ENCODE data around the gene ACOT11. TPM values are rescaled to one million over a fixed set of nuclear protein-coding genes. Genes with fewer than 3 reads are reported as not detected.

ACOT11 gene
- total RNA-seq, 2 experiments from 2014 or later = 1.0 to 1.3 TPM

DNA sequence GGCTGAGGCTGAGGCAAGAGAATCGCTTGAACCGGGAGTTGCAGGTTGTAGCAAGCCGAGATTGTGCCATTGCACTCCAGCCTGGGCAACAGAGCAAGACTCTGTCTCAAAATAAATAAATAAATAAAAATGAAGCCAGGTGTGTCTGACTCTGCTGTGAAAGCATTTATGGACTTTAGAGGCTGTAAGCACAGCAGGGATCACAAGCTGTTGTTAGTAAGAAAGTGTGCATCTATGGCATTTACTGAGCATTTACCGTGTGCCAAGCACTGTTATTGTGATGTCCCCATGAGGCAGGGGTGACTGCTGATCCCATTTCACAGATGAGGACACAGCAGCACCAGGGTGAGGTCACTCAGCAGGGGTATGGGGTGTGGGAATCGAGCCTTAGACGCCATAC, 55.2 kb downstream of the ACOT11 start:
- Mint-ChIP-seq H3K36me3 (no peaks in the 10 kb centered on the region), H3K9me3 (no peaks in the 10 kb centered on the region), H3K27ac (no peak overlapping the region), H3K4me1 (peaks cover 10% of the 10 kb centered on the region), H3K27me3 (no peaks in the 10 kb centered on the region), H3K4me3 (no peak overlapping the region)
- DNase-seq = no peak

- Mint-ChIP-seq H3K4me1 (peaks cover 10% of the 10 kb centered on the region), H3K4me3 (no peak overlapping the region), H3K36me3 (no peaks in the 10 kb centered on the region), H3K9me3 (no peaks in the 10 kb centered on the region), H3K27me3 (no peaks in the 10 kb centered on the region), H3K27ac (peak overlapping the region; percentile 32)
- no peak for DNase-seq
Observed at GRCh38 chr1:54604051-54604450, 56.0 kb downstream of the ACOT11 start.

DNA sequence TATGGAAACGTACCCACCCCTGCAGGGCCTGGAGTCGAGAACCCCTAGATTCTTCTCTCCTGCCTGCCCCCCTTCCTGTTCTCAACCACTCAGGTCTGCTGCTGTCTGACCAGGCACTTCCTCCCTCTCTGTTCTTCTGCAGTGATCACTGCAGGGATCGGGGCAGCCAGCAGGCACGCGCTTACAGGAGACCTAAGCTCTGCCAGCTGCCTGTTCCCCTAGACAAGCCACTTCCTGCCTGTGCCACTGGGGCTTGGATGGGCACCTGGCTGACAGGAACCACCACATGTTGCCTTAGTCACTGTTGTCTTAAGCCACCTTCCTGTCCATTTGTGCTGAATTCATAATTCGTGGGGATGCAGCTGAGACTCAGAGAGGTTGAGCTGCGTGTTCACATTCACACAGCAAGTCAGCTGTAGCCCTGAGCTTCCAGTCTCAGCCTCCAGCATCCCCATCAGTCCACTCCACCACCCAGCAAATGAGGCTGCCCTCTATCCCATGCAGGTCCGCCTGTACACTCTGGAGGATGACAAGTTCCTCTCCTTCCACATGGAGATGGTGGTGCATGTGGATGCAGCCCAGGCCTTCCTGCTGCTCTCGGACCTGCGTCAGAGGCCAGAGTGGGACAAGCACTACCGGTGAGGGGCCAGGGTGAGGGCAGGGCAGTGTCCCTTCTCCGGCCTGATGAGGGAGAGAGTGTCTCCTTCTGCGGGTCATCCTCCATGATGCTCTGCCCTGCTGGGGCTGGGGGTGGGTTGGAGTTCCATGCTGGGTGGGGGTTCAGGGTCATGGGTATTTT, 56.7 kb downstream of the ACOT11 start:
- H3K9me3 Mint-ChIP-seq = no peaks in the 10 kb centered on the region
- peak; percentile 10 for DNase-seq
- H3K4me1 Mint-ChIP-seq = peaks cover 10% of the 10 kb centered on the region
- H3K4me3 Mint-ChIP-seq = no peak overlapping the region
- H3K27ac Mint-ChIP-seq = peak overlapping the region; percentile 26
- H3K36me3 Mint-ChIP-seq = no peaks in the 10 kb centered on the region
- no peaks in the 10 kb centered on the region for H3K27me3 Mint-ChIP-seq

- DNase-seq = no peak
- H3K36me3 Mint-ChIP-seq = no peaks in the 10 kb centered on the region
- peaks cover 10% of the 10 kb centered on the region for H3K4me1 Mint-ChIP-seq
- H3K9me3 Mint-ChIP-seq = no peaks in the 10 kb centered on the region
- H3K4me3 Mint-ChIP-seq = no peak overlapping the region
- H3K27me3 Mint-ChIP-seq = no peaks in the 10 kb centered on the region
- H3K27ac Mint-ChIP-seq = no peak overlapping the region
Observed at GRCh38 chr1:54606096-54606989, 58.3 kb downstream of the ACOT11 start.

GRCh38 chr1:54606990-54607325, 58.9 kb downstream of the ACOT11 start:
- H3K4me3 Mint-ChIP-seq = no peak overlapping the region
- H3K36me3 Mint-ChIP-seq = no peaks in the 10 kb centered on the region
- no peaks in the 10 kb centered on the region for H3K27me3 Mint-ChIP-seq
- no peak overlapping the region for H3K27ac Mint-ChIP-seq
- H3K4me1 Mint-ChIP-seq = peaks cover 10% of the 10 kb centered on the region
- no peaks in the 10 kb centered on the region for H3K9me3 Mint-ChIP-seq
- DNase-seq = no peak

DNA sequence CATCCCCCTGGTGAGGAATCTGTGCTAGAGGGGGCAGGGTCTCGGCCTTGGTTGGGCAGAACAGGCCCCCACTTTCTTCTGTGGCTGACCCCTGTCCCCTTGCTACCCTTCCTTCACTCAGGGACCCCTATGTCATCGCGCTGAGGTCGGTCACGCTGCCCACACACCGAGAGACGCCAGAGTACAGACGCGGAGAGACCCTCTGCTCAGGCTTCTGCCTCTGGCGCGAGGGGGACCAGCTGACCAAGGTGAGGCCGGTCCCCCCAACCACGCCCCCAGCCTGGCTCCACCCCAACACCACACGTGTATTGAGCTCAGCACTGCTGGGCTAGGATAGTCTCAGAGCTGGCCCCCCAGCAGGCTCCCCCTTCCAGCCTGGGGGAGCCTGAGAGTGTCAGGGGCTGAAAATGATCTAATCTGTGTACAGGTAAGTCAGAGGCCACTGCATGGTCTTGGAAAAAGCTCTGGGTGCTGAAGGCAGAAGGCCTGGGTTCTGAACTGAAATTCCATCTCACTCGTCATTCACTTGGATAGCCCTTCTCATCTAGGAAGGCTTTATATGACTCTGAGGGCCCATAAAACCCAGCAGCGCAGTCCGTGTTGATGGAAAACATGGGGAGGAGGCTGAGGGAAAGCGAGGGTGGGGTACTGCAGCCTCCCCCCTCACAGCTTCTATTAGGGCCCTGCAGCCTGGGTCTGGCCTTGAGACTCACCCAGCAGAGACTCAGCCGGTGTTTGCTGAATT, 60.0 kb downstream of the ACOT11 start:
- DNase-seq = no peak
- Mint-ChIP-seq H3K27me3 (no peaks in the 10 kb centered on the region), H3K4me3 (no peak overlapping the region), H3K9me3 (no peaks in the 10 kb centered on the region), H3K27ac (no peak overlapping the region), H3K36me3 (no peaks in the 10 kb centered on the region), H3K4me1 (peaks cover 10% of the 10 kb centered on the region)

DNA sequence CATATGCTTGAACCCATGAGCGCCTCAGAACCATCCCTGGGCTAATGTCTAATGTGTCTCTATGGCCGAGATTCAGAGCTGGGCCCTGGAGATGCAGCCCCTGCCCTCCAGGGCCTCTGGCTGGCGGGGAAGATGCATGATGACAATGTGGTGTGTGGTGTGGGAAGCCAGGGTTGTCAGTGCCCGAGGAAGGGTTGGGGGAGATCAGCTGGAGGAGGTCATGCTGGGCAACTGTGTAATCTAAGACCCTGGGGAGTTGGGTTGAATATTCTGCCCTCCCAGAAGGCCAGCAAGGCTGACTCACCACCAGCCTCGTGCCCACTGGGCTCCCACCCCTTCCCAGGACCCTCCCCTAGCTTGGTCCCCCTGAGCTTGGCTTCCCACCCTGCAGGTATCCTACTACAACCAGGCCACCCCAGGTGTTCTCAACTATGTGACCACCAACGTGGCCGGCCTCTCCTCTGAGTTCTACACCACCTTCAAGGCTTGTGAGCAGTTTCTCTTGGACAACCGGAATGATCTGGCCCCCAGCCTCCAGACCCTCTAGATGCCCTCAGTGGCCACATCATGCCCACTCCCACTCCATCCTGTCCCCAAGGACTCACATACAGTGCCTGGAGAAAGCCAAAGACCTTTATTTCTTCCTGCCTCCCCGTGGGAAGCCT, 60.7 kb downstream of the ACOT11 start:
- no peaks in the 10 kb centered on the region for H3K9me3 Mint-ChIP-seq

DNA sequence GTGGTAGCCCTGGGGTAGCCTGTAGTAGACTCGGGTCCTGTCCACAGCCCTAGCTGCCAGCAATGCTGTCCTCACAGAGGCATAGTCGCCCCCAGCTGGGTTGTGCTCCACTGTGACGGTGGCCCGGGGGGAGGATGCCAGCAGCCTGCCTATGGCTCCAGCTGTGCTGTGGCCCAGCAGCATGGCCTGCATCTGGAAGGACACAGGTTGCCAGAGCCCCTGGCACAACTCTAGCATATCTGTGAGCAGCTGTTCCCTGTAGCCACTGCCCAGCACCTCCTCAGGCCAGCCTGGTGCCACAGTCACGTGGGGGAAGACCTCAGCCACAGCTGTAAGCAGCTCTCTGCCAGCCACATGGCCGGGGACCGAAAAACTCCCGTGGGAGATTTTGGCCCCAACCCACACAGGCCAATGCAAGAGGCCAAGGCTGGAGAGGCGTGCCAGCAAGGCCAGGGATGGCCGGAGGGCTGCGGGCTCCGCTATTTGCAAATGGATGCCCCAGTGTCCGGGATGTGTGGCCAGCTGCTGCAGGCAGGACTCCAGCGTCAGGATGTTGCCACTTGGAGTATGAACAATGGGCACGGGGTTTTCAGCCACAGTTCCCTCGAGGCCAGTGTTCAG, 61.4 kb downstream of the ACOT11 start:
- Mint-ChIP-seq H3K27ac (no peak overlapping the region), H3K9me3 (no peaks in the 10 kb centered on the region), H3K36me3 (no peaks in the 10 kb centered on the region), H3K27me3 (no peaks in the 10 kb centered on the region), H3K4me3 (no peak overlapping the region), H3K4me1 (peaks cover 6% of the 10 kb centered on the region)
- no peak for DNase-seq

More for the DNA sequence above, 60.7 kb downstream of the ACOT11 start:
- Mint-ChIP-seq H3K27ac (no peak overlapping the region), H3K4me1 (peaks cover 10% of the 10 kb centered on the region), H3K36me3 (no peaks in the 10 kb centered on the region), H3K4me3 (no peak overlapping the region), H3K27me3 (no peaks in the 10 kb centered on the region)
- no peak for DNase-seq

DNA sequence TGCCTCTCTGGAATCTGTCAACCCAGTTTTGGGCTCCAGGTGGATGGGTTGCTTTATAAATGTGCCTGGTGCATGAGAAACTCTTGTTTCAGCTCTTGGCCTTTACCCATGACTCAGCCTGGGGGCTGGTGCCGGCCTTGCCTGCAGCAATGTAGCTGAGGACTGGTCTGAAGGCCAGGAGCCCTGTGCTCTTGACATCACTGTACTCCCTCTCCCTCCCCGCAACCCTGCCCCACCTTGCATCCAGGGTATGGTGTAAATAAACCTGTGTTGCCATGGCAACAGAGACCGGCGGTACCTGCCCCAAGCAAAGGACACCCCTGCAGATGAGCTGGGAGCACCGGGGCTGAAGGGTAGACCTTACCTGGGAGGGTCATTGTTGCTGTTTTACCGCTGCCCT, 62.0 kb downstream of the ACOT11 start:
- no peak overlapping the region for H3K27ac Mint-ChIP-seq
- H3K4me3 Mint-ChIP-seq = no peak overlapping the region
- H3K9me3 Mint-ChIP-seq = no peaks in the 10 kb centered on the region
- no peaks in the 10 kb centered on the region for H3K27me3 Mint-ChIP-seq
- no peaks in the 10 kb centered on the region for H3K36me3 Mint-ChIP-seq
- no peak for DNase-seq
- no peaks in the 10 kb centered on the region for H3K4me1 Mint-ChIP-seq

GRCh38 chr1:54610601-54611580, 62.9 kb downstream of the ACOT11 start:
- no peak overlapping the region for H3K27ac Mint-ChIP-seq
- no peak for DNase-seq
- no peaks in the 10 kb centered on the region for H3K4me1 Mint-ChIP-seq
- H3K36me3 Mint-ChIP-seq = no peaks in the 10 kb centered on the region
- H3K4me3 Mint-ChIP-seq = no peak overlapping the region
- H3K9me3 Mint-ChIP-seq = no peaks in the 10 kb centered on the region
- no peaks in the 10 kb centered on the region for H3K27me3 Mint-ChIP-seq

- Mint-ChIP-seq H3K27me3 (no peaks in the 10 kb centered on the region), H3K9me3 (no peaks in the 10 kb centered on the region)
Observed at GRCh38 chr1:54611621-54612020, 63.6 kb downstream of the ACOT11 start.

DNA sequence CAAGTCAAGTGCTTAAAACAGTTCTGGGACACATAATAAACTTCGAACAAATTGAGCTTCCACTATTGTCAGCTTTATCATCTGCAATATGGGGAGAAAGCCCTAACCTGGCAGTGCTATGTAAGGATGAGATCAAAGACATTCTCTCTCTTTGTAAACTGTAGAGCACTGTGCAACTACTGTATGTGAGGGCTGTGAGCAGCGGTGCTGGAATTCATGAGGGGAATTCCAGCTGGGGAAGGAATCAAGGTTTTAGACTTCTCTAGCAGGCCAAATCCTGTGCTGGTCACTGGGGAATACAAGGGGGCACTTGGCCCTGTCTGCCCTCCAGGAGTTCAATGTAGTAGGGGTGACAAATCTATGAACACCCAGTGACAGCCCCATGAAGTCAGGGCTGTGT, 66.0 kb downstream of the ACOT11 start:
- Mint-ChIP-seq H3K27me3 (no peaks in the 10 kb centered on the region), H3K36me3 (no peaks in the 10 kb centered on the region), H3K27ac (no peak overlapping the region), H3K4me1 (no peaks in the 10 kb centered on the region), H3K4me3 (no peak overlapping the region), H3K9me3 (no peaks in the 10 kb centered on the region)
- DNase-seq = no peak

More at GRCh38 chr1:54611621-54612020, 63.6 kb downstream of the ACOT11 start:
- Mint-ChIP-seq H3K4me3 (no peak overlapping the region), H3K4me1 (no peaks in the 10 kb centered on the region), H3K27ac (no peak overlapping the region), H3K36me3 (no peaks in the 10 kb centered on the region)
- no peak for DNase-seq

- H3K27me3 Mint-ChIP-seq = no peaks in the 10 kb centered on the region
- H3K4me1 Mint-ChIP-seq = no peaks in the 10 kb centered on the region
- no peak overlapping the region for H3K27ac Mint-ChIP-seq
- H3K9me3 Mint-ChIP-seq = no peaks in the 10 kb centered on the region
- no peak for DNase-seq
- no peak overlapping the region for H3K4me3 Mint-ChIP-seq
- H3K36me3 Mint-ChIP-seq = no peaks in the 10 kb centered on the region
Observed at GRCh38 chr1:54614563-54614962, 66.5 kb downstream of the ACOT11 start.
